GM23338 (cell line): ENCODE measurements around the gene TTC5. TPM values are rescaled to one million over a fixed set of nuclear protein-coding genes. Genes with fewer than 3 reads are reported as not detected.

ENCODE experiments used
- ATAC-seq: fragments of 200-7000 bp; cut with Tn5 transposase; 3 replicates; pipeline ENCODE4 v1.9.1; 2020
- DNase-seq: peaks from one replicate; pipeline ENCODE4 v3.0.0-alpha.2; 2015; ENCODE audit warnings: low spot score
- H2AFZ ChIP-seq: fragments of 200-600 bp; sonication (generic); 2 replicates; pipeline ENCODE4 v1.8.0; 2016; ENCODE audit warnings: antibody characterized with exemption, mild to moderate bottlenecking, moderate library complexity
- H3F3A ChIP-seq: fragments of 200-600 bp; sonication (generic); replicated peaks from 2 replicates; pipeline ENCODE4 v1.8.0; 2017; ENCODE audit warnings: antibody characterized with exemption, mixed run types, low read depth
- H3K27ac ChIP-seq: fragments of 200-600 bp; sonication (generic); 2 replicates; pipeline ENCODE4 v1.6.1; 2016; ENCODE audit warnings: low read depth
- H3K27me3 ChIP-seq: fragments of 200-600 bp; sonication (generic); 2 replicates; pipeline ENCODE4 v1.8.0; 2016; ENCODE audit warnings: mild to moderate bottlenecking, mixed run types, moderate library complexity; ENCODE audit not compliant: insufficient read depth
- H3K36me3 ChIP-seq: fragments of 200-600 bp; sonication (generic); 2 replicates; pipeline ENCODE4 v1.8.0; 2016; ENCODE audit warnings: mild to moderate bottlenecking; ENCODE audit not compliant: insufficient read depth
- H3K4me1 ChIP-seq: fragments of 200-600 bp; sonication (generic); 2 replicates; pipeline ENCODE4 v1.8.0; 2016; ENCODE audit warnings: mild to moderate bottlenecking, moderate library complexity; ENCODE audit not compliant: insufficient read depth
- H3K4me2 ChIP-seq: fragments of 200-600 bp; sonication (generic); 2 replicates; pipeline ENCODE4 v1.7.1; 2017; ENCODE audit warnings: mixed run types
- H3K4me3 ChIP-seq: fragments of 200-600 bp; sonication (generic); 2 replicates; pipeline ENCODE4 v1.6.1; 2016; ENCODE audit warnings: mixed run types
- H3K79me2 ChIP-seq: fragments of 200-600 bp; sonication (generic); replicated peaks from 2 replicates; pipeline ENCODE4 v1.8.0; 2017; ENCODE audit warnings: mild to moderate bottlenecking; ENCODE audit not compliant: insufficient read depth
- H3K9me2 ChIP-seq: fragments of 200-600 bp; sonication (generic); 2 replicates; pipeline ENCODE4 v1.8.0; 2017; ENCODE audit not compliant: insufficient read depth
- H4K20me1 ChIP-seq: fragments of 200-600 bp; sonication (generic); replicated peaks from 2 replicates; pipeline ENCODE4 v1.8.0; 2017; ENCODE audit warnings: mild to moderate bottlenecking; ENCODE audit not compliant: insufficient read depth
- H3K27ac Mint-ChIP-seq: 2 replicates; pipeline ENCODE4 v1.8.0; 2020; ENCODE audit warnings: inconsistent platforms, mild to moderate bottlenecking, moderate library complexity, mixed read lengths
- H3K27me3 Mint-ChIP-seq: 3 replicates; pipeline ENCODE4 v1.8.0; 2022; ENCODE audit warnings: low read depth, mild to moderate bottlenecking, moderate library complexity, mixed read lengths, inconsistent platforms; ENCODE audit not compliant: insufficient read depth, poor library complexity
- H3K36me3 Mint-ChIP-seq: 3 replicates; pipeline ENCODE4 v1.8.0; 2021; ENCODE audit warnings: low read depth, mild to moderate bottlenecking, inconsistent platforms, moderate library complexity, mixed read lengths
- H3K4me1 Mint-ChIP-seq: 3 replicates; pipeline ENCODE4 v1.8.0; 2020; ENCODE audit warnings: mild to moderate bottlenecking, inconsistent platforms, mixed read lengths
- H3K4me3 Mint-ChIP-seq: 3 replicates; pipeline ENCODE4 v1.8.0; 2021; ENCODE audit warnings: moderate library complexity, mild to moderate bottlenecking, inconsistent platforms, mixed read lengths
- H3K9me3 Mint-ChIP-seq: 3 replicates; pipeline ENCODE4 v1.8.0; 2020; ENCODE audit warnings: moderate library complexity, mild to moderate bottlenecking, inconsistent platforms, mixed read lengths
- CREB1 ChIP-seq: fragments of 250-450 bp; sonication (Bioruptor Pico); IDR thresholded peaks from 2 replicates; pipeline ENCODE4 v1.5.0; 2020; ENCODE audit warnings: low read depth, mild to moderate bottlenecking, moderate library complexity
- CTCF ChIP-seq, 2 experiments: fragments of 200-600 bp in 1 of 2; sonication (generic) in 1 of 2; conservative IDR thresholded peaks; 2 replicates each; pipeline versions ENCODE4 v1.5.1 to v1.6.1; 2016 to 2017; ENCODE audit warnings: antibody characterized with exemption in 2 of 2, low read depth in 2 of 2, mild to moderate bottlenecking in 2 of 2, moderate library complexity in 1 of 2
- ETS1 ChIP-seq: IDR thresholded peaks from 2 replicates; pipeline ENCODE4 v1.6.1; 2016; ENCODE audit warnings: antibody characterized with exemption
- EZH2 ChIP-seq: fragments of 200-600 bp; sonication (generic); IDR thresholded peaks from one replicate; pipeline ENCODE4 v1.8.0; 2017; ENCODE audit warnings: antibody characterized with exemption, mild to moderate bottlenecking, low read depth; ENCODE audit not compliant: unreplicated experiment
- EZH2phosphoT487 ChIP-seq: fragments of 200-600 bp; sonication (generic); IDR thresholded peaks from one replicate; pipeline ENCODE4 v1.8.1; 2018; ENCODE audit warnings: antibody characterized with exemption; ENCODE audit not compliant: unreplicated experiment
- JUNB ChIP-seq: IDR thresholded peaks from one replicate; pipeline ENCODE4 v1.6.1; 2016; ENCODE audit warnings: antibody characterized with exemption; ENCODE audit not compliant: unreplicated experiment
- NANOG ChIP-seq: IDR thresholded peaks from 2 replicates; pipeline ENCODE4 v1.6.1; 2016; ENCODE audit warnings: antibody characterized with exemption, borderline replicate concordance
- REST ChIP-seq: IDR thresholded peaks from one replicate; pipeline ENCODE4 v1.6.1; 2018; ENCODE audit warnings: antibody characterized with exemption; ENCODE audit not compliant: unreplicated experiment
- STAT1 ChIP-seq: IDR thresholded peaks from one replicate; pipeline ENCODE4 v1.6.1; 2016; ENCODE audit warnings: antibody characterized with exemption; ENCODE audit not compliant: unreplicated experiment
- ZNF114 ChIP-seq: fragments of 250-450 bp; sonication (Bioruptor Pico); IDR thresholded peaks from 2 replicates; pipeline ENCODE4 v1.5.0; 2020; ENCODE audit warnings: mild to moderate bottlenecking, moderate library complexity
- ZNF331 ChIP-seq: fragments of 250-450 bp; sonication (Bioruptor Pico); IDR thresholded peaks from 2 replicates; pipeline ENCODE4 v1.5.0; 2020; ENCODE audit warnings: low read depth, mild to moderate bottlenecking, moderate library complexity
- ZNF462 ChIP-seq: fragments of 250-450 bp; sonication (Bioruptor Pico); IDR thresholded peaks from 2 replicates; pipeline ENCODE4 v1.5.0; 2020; ENCODE audit warnings: mild to moderate bottlenecking, moderate library complexity
- polyA plus RNA-seq: library from polyadenylated mRNA; unstranded; fragments of >200 nt; fragmentation: Nextera tagmentation; extraction: Ambion mirVana; gene quantifications from 2 replicates; pipeline ENCODE4 v1.2.1, GENCODE V29; 2016
- total RNA-seq: library from RNA; depleted of rRNA; stranded (reverse); fragments of >200 nt; shearing (Covaris generic); gene quantifications from 2 replicates; pipeline ENCODE4 v1.2.3, GENCODE V29; 2014

TTC5 gene
- total and polyA plus RNA-seq, 2 experiments from 2014 or later = 9.3 to 14.6 TPM

- ATAC-seq (no peak), DNase-seq (no peak)
- Histone ChIP-seq H3K36me3 (peaks cover 29% of the 10 kb centered on the region), H3F3A (no peaks in the 10 kb centered on the region), H3K27ac (peak overlapping the region; percentile 58), H2AFZ (peak overlapping the region; percentile 72; the same call in 1 of the 2 replicates), H3K4me1 (peaks cover 6% of the 10 kb centered on the region), H3K79me2 (peaks cover 14% of the 10 kb centered on the region), H3K4me2 (peak overlapping the region; percentile 93), H4K20me1 (no peaks in the 10 kb centered on the region; the same call in 1 of the 2 replicates), H3K4me3 (peak overlapping the region; percentile 85), H3K9me2 (no peaks in the 10 kb centered on the region), H3K27me3 (no peaks in the 10 kb centered on the region)
- peaks cover 3% of the 10 kb centered on the region; the same call in 1 of the 3 replicates for H3K9me3 Mint-ChIP-seq
- TF ChIP-seq CREB1 (CRISPR knock-in tag) (no peak), NANOG (no peak), ETS1 (no peak), EZH2 (no peak), STAT1 (no peak), ZNF331 (CRISPR knock-in tag) (no peak), ZNF462 (CRISPR knock-in tag) (no peak), EZH2phosphoT487 (no peak), REST (no peak), CTCF (conservative IDR thresholded peaks at IDR 0.05; ENCODE audit: low read depth in 2 of 2) (no peak; a peak in 1 of 4 replicates), JUNB (no peak), ZNF114 (CRISPR knock-in tag) (no peak)
- H3K36me3 Mint-ChIP-seq = peaks cover 39% of the 10 kb centered on the region
- peak overlapping the region; percentile 95 for H3K27ac Mint-ChIP-seq
- peaks cover 6% of the 10 kb centered on the region for H3K27me3 Mint-ChIP-seq
- 0 out of 3 replicates have a peak, but pooled peaks cover 4% of the 10 kb centered on the region for H3K4me1 Mint-ChIP-seq
- peak overlapping the region; percentile 90 for H3K4me3 Mint-ChIP-seq
Measured at GRCh38 chr14:20343862-20344220, 38.1 kb upstream of the TTC5 start.
